Measurements from ENCODE around the gene GSK3A.

The GSK3A gene

DNA sequence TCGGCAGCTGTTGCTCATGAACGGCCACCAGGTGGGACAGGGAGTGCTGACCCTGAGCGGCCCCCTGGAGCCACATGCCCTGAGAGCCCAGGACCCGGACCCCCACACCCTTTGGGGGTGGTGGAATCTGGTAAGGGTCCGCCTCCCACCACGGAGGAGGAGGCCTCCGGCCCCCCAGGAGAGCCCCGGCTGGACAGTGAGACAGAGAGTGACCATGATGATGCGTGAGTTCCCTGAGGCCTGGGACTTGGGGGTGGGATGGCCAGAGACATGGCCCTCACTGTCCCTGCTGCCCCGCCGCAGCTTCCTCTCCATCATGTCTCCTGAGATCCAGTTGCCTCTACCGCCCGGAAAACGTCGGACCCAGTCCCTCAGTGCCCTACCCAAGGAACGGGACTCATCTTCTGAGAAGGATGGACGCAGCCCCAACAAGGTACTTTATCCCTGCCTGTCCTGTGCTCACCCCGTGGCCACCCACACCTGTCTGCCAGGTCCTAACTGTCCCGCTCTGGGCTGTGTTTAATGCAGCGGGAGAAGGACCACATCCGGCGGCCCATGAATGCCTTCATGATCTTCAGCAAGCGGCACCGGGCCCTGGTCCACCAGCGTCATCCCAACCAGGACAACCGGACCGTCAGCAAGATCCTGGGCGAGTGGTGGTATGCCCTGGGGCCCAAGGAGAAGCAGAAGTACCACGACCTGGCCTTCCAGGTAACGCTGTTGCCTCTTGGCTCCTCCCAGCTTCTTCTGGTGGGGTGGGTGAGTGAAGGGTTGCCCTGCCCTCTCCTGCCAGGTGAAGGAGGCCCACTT is 44.8 kb upstream of the GSK3A start:
- TF ChIP-seq POLR2A (IDR thresholded peaks at IDR 0.05; ENCODE audit: low read depth, low read length) (no peak), TAF1 (IDR thresholded peaks at IDR 0.05; ENCODE audit: low read depth, low read length) (no peak), SPI1 (IDR thresholded peaks at IDR 0.05; ENCODE audit: low read depth, low read length) (no peak), PAX5 (IDR thresholded peaks at IDR 0.05; ENCODE audit: insufficient read depth, low read length, severe bottlenecking) (no peak), POLR2AphosphoS5 (IDR thresholded peaks at IDR 0.05; ENCODE audit: low read depth, low read length) (no peak), POU2F2 (IDR thresholded peaks at IDR 0.05; ENCODE audit: low read depth, low read length) (no peak)
- no peak for DNase-seq (ENCODE audit: insufficient read length, low spot score)
- FAIRE-seq, result no peak

DNA sequence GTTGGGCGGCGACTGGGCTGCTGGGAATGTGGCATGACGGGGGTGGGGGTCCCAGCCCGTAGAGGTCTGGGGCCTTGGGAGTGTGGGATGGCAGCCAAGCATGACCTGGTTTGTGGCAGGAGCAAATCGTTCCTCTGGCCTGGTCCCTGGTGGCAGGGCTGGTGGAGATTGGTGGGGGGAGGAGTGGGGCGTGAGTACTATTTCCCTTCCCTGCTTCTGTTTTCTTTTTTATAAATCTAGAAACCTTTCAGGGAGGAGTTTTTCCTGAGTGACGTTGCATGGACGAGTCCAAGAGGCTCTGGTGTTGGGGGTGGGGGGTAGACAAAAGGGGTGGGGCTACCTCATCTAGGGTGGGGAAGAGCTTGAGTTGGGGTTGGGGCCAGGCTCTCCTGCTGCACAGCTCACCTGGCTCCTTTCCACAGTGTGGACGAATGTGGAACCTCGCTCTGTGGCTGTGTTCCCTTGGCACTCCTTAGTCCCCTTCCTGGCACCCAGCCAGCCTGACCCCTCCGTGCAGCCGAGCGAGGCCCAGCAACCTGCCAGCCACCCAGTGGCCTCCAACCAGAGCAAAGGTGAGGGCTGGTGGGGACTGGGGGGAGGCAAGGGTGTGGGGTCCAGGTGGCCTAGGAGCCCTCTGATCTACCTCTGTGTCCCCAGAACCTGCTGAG is 44.1 kb upstream of the GSK3A start:
- TF ChIP-seq SPI1 (IDR thresholded peaks at IDR 0.05; ENCODE audit: low read depth, low read length) (no peak), PAX5 (IDR thresholded peaks at IDR 0.05; ENCODE audit: insufficient read depth, low read length, severe bottlenecking) (peak; percentile 25)

GRCh38 chr19:42285988-42286348 is 43.6 kb upstream of the GSK3A start:
- FAIRE-seq (peak; percentile 9), DNase-seq (ENCODE audit: insufficient read length, low spot score) (no peak)
- TF ChIP-seq POLR2A (IDR thresholded peaks at IDR 0.05; ENCODE audit: low read depth, low read length) (no peak), TAF1 (IDR thresholded peaks at IDR 0.05; ENCODE audit: low read depth, low read length) (no peak), POU2F2 (IDR thresholded peaks at IDR 0.05; ENCODE audit: low read depth, low read length) (no peak), PAX5 (IDR thresholded peaks at IDR 0.05; ENCODE audit: insufficient read depth, low read length, severe bottlenecking) (no peak), POLR2AphosphoS5 (IDR thresholded peaks at IDR 0.05; ENCODE audit: low read depth, low read length) (no peak), SPI1 (IDR thresholded peaks at IDR 0.05; ENCODE audit: low read depth, low read length) (no peak)

More for the DNA sequence above, 44.1 kb upstream of the GSK3A start:
- peak; percentile 68 for DNase-seq (ENCODE audit: insufficient read length, low spot score)
- peak; percentile 55 for FAIRE-seq

- TF ChIP-seq PAX5 (IDR thresholded peaks at IDR 0.05; ENCODE audit: insufficient read depth, low read length, severe bottlenecking) (no peak), POLR2A (IDR thresholded peaks at IDR 0.05; ENCODE audit: low read depth, low read length) (0 out of 2 replicates have a peak, but pooled peaks have one; percentile 21), SPI1 (IDR thresholded peaks at IDR 0.05; ENCODE audit: low read depth, low read length) (peak; percentile 72), TAF1 (IDR thresholded peaks at IDR 0.05; ENCODE audit: low read depth, low read length) (no peak)
- FAIRE-seq, result peak; percentile 40
- no peak for DNase-seq (ENCODE audit: insufficient read length, low spot score)
Measured at GRCh38 chr19:42285541-42285941, 43.1 kb upstream of the GSK3A start.

DNA sequence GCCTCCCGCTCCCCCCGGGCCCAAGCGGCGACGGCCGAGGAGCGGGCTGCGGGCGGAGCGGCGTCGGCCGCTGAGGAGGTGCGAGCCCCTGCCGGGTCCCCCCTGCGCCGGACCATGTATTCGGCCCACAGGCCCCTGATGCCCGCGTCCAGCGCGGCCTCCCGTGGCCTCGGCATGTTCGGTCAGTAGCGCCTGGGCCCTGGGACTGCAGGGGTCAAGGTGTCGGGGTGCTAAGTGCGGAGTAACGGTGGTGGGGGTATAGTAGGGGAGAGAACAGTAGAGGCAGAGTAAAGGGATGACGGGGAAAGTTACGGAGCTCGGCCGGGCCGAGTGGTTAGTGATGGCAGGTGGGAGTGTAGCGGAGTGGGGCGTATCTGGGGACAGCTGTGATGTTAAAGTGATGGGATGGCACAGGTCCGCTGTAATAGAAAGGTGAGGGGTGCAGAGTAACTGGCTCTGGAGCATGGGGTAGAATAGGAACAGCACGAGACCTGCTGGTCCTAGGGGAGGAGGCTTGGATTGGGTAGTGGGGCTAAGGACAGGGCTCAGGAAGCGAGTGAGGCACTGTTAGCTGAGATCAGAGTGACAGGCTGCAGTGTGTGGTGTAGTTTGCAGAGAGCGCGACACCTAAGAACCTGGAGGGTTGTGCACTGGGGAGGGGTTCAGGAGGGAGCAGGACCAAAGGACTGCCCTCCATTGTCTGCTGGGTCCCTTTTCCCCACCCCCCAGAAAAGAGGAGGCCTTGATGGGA is 42.4 kb upstream of the GSK3A start:
- FAIRE-seq, result peak; percentile 92
- no peak for DNase-seq (ENCODE audit: insufficient read length, low spot score)
- TF ChIP-seq POU2F2 (IDR thresholded peaks at IDR 0.05; ENCODE audit: low read depth, low read length) (no peak), TAF1 (IDR thresholded peaks at IDR 0.05; ENCODE audit: low read depth, low read length) (no peak), PAX5 (IDR thresholded peaks at IDR 0.05; ENCODE audit: insufficient read depth, low read length, severe bottlenecking) (no peak), POLR2A (IDR thresholded peaks at IDR 0.05; ENCODE audit: low read depth, low read length) (no peak), POLR2AphosphoS5 (IDR thresholded peaks at IDR 0.05; ENCODE audit: low read depth, low read length) (no peak), SPI1 (IDR thresholded peaks at IDR 0.05; ENCODE audit: low read depth, low read length) (no peak)

DNA sequence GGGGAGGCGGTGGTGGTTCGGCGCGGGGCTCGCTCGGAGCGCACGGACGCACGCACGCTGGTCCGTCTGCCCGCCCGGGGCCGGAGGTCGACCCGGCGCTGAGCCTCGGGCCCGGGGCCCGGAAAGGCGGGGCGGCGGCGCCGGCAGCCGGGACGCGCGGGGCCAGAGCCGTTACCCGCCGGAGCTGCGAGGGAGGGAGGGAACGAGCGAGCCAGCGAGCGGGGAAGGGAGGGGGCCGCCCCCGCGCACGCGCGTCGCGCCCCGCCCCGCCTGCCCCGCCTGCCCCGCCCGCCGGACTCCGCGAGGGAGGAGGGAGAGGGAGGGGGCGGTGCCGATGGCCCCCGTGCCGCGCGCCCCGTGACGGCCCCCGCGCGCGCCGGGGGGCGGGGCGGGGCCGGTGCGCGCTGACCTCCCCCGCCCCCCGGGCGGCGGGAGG is 41.7 kb upstream of the GSK3A start:
- TF ChIP-seq POLR2A (IDR thresholded peaks at IDR 0.05; ENCODE audit: low read depth, low read length), result 0 out of 2 replicates have a peak, but pooled peaks have one; percentile 8
- no peak for TF ChIP-seq PAX5 (IDR thresholded peaks at IDR 0.05; ENCODE audit: insufficient read depth, low read length, severe bottlenecking)
- no peak for TF ChIP-seq POU2F2 (IDR thresholded peaks at IDR 0.05; ENCODE audit: low read depth, low read length)
- FAIRE-seq (no peak), DNase-seq (ENCODE audit: insufficient read length, low spot score) (peak; percentile 82)

DNA sequence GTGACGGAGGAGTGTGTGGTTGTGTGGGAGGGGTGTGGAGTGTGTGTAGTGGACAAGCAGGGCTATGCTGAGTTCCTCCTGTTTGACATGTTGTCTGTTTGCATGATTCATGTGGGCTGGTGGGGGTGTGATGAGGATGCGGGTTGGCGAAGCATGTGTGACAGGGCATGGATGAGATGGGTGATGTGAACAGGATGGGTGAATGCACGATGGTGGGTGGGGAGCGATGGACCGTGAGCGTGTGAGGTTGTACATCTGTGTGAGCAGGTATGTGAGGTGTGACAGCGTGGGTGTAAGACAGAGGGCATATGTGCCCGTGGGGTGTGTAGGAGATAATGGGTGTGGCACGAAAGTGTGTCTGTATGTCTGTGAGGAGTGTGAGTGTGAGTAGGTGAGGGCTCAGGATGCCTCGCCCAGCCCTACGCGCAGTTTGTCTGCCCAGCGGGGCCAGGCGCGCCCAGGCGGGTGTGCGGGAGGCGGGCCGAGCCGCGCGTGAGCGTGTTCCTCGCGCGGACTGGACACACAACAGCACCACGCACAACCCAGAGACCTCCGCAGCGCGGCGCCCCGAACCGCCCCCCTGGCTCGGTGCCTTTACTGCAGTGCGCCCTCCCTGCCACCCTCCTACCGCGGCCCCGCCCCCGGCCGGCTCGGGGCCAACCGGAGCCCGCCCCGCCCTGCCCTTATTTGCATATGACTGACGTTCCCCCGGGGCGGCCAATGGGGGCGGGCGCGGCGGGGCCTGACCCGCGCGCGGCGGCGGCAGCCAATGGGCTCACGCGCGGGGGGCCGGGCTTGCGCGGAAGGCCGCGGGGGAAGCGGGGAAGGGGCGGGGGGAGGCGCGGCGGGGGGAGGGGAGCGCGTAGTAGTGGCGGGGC is 41.0 kb upstream of the GSK3A start:
- peak; percentile 98 for FAIRE-seq
- TF ChIP-seq POLR2AphosphoS5 (IDR thresholded peaks at IDR 0.05; ENCODE audit: low read depth, low read length) (no peak), TAF1 (IDR thresholded peaks at IDR 0.05; ENCODE audit: low read depth, low read length) (no peak), POLR2A (IDR thresholded peaks at IDR 0.05; ENCODE audit: low read depth, low read length) (0 out of 2 replicates have a peak, but pooled peaks have one; percentile 8), POU2F2 (IDR thresholded peaks at IDR 0.05; ENCODE audit: low read depth, low read length) (no peak), SPI1 (IDR thresholded peaks at IDR 0.05; ENCODE audit: low read depth, low read length) (no peak)
- DNase-seq (ENCODE audit: insufficient read length, low spot score), result peak; percentile 91

DNA sequence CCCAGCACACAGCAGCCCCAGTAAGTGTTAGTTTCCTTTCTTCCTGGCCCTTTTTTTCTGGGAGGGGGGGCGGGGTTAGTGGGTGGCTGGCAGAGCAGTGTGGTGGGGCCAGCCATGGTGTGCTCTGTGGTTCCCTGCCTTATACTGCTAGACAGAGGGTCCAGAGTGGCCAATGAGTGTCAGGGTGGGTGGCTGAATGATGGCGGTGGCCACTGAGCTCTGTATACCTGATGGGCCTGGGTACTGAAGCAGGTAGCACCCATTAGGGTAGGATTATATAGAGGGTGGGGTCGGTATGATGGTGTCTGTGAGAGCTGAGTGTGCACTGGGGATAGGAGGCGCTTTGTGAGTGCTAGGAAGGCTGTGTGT is 40.4 kb upstream of the GSK3A start:
- FAIRE-seq, result no peak
- no peak for DNase-seq (ENCODE audit: insufficient read length, low spot score)
- TF ChIP-seq POLR2AphosphoS5 (IDR thresholded peaks at IDR 0.05; ENCODE audit: low read depth, low read length) (no peak), POU2F2 (IDR thresholded peaks at IDR 0.05; ENCODE audit: low read depth, low read length) (no peak), POLR2A (IDR thresholded peaks at IDR 0.05; ENCODE audit: low read depth, low read length) (no peak), SPI1 (IDR thresholded peaks at IDR 0.05; ENCODE audit: low read depth, low read length) (no peak), TAF1 (IDR thresholded peaks at IDR 0.05; ENCODE audit: low read depth, low read length) (no peak), PAX5 (IDR thresholded peaks at IDR 0.05; ENCODE audit: insufficient read depth, low read length, severe bottlenecking) (no peak)

All from GM12891 (cell line).